DND-41 (cell line): Measurements from ENCODE around the gene ARHGEF19.

Source experiments
- EZH2 ChIP-seq: IDR thresholded peaks from 3 replicates; pipeline ENCODE4 v1.6.1; 2012; ENCODE audit warnings: borderline replicate concordance, low read depth, mild to moderate bottlenecking, moderate library complexity, low read length, inconsistent platforms; ENCODE audit not compliant: severe bottlenecking
- TF ChIP-seq, protein P1 (sequence below): IDR thresholded peaks from 2 replicates; pipeline ENCODE4 v1.5.1; 2012; ENCODE audit warnings: borderline replicate concordance, low read length, moderate library complexity, mild to moderate bottlenecking; ENCODE audit not compliant: poor library complexity, severe bottlenecking; ENCODE audit errors: extremely low read depth

GRCh38 chr1:16174261-16174868 lies 38.1 kb downstream of the ARHGEF19 start:
- no peak for TF ChIP-seq EZH2
- TF ChIP-seq, protein P1, sequence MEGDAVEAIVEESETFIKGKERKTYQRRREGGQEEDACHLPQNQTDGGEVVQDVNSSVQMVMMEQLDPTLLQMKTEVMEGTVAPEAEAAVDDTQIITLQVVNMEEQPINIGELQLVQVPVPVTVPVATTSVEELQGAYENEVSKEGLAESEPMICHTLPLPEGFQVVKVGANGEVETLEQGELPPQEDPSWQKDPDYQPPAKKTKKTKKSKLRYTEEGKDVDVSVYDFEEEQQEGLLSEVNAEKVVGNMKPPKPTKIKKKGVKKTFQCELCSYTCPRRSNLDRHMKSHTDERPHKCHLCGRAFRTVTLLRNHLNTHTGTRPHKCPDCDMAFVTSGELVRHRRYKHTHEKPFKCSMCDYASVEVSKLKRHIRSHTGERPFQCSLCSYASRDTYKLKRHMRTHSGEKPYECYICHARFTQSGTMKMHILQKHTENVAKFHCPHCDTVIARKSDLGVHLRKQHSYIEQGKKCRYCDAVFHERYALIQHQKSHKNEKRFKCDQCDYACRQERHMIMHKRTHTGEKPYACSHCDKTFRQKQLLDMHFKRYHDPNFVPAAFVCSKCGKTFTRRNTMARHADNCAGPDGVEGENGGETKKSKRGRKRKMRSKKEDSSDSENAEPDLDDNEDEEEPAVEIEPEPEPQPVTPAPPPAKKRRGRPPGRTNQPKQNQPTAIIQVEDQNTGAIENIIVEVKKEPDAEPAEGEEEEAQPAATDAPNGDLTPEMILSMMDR, result no peak
